A549 (cell line): ENCODE measurements around the gene TCFL5.

Source experiments
- FOSL2 ChIP-seq, 2 experiments: fragments of 450-650 bp in 1 of 2; fragments of >200 bp in 1 of 2; sonication (Bioruptor Twin) in 1 of 2; formaldehyde crosslinking; IDR thresholded peaks; 2 replicates each; pipeline versions ENCODE4 v1.5.0 to v1.6.1; 2016 to 2020; ENCODE audit warnings: mild to moderate bottlenecking in 1 of 2, moderate library complexity in 1 of 2
- MYC ChIP-seq: IDR thresholded peaks from 2 replicates; pipeline ENCODE4 v1.6.1; 2012; ENCODE audit warnings: mild to moderate bottlenecking, inconsistent platforms, low read length, improper control_type of control experiment, borderline replicate concordance
- NFE2L2 ChIP-seq: fragments of 150-350 bp; conservative IDR thresholded peaks from 2 replicates; pipeline ENCODE4 v1.6.1; 2014; ENCODE audit warnings: low read length
- POLR2A ChIP-seq: IDR thresholded peaks from 2 replicates; pipeline ENCODE4 v1.6.1; 2012; ENCODE audit warnings: mild to moderate bottlenecking, low read length
- TF ChIP-seq, protein P1 (sequence below): fragments of 450-650 bp; IDR thresholded peaks from 2 replicates; pipeline ENCODE4 v1.6.1; 2014; ENCODE audit warnings: antibody characterized with exemption
- TF ChIP-seq, protein P2 (sequence below): fragments of 150-350 bp; IDR thresholded peaks from 2 replicates; pipeline ENCODE4 v1.6.1; 2014; ENCODE audit warnings: low read depth, mild to moderate bottlenecking, low read length
- TF ChIP-seq, protein P3 (sequence below): fragments of >200 bp; sonication (Bioruptor Twin); formaldehyde crosslinking; IDR thresholded peaks from 3 replicates; pipeline ENCODE4 v1.5.1; 2016
- TF ChIP-seq, protein P4 (sequence below): fragments of >200 bp; sonication (Bioruptor Twin); formaldehyde crosslinking; IDR thresholded peaks from 3 replicates; pipeline ENCODE4 v1.6.1; 2016

DNA sequence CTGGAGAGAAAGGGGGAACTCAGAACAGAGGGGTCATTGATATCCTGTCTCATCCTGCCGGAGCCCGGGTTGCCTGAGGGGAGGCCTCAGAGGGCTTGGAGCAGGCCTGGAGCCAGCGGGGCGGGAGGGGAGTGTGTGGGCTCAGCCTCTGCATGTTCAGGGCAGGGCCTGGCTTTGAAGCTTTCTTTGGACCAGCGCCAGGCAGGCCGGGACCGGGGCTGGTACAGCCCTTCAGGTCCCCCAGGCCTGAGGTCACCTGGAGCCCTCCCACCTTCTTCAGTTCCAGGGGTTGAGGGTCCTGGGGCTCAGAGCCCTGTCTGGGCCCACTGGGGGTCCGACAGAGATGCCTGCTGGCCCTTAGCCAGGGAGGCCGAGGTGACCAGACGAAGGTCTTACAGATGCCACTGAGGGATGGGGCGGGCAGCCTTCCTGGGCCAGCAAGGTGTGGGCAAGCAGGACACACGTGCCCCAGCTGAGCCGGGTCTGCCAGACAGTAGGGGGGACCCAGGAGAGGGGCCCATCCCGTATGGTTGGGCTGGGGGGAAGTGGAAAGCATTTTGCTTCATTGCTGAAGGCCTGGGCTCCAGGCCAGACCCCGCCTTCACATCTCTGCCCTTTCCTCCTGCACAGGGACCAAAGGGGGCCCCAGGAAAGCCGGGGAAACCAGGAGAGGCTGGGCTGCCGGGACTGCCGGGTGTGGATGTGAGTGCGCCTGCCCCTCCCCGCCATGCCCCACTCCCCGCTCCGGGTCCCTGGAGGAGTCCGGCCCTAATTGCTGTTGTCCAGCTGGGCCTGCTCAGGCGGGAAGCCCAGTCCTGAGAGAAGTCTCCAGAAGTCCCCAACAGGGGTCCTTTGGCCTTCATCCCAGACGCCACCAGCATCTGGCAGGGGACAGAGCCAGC lies 42.8 kb downstream of the TCFL5 start:
- TF ChIP-seq POLR2A (no peak), FOSL2 (IDR thresholded peaks at IDR 0.05) (no peak), FOSL2 (CRISPR knock-in tag; IDR thresholded peaks at IDR 0.05) (no peak), MYC (no peak), NFE2L2 (no peak)
- TF ChIP-seq, protein P1, sequence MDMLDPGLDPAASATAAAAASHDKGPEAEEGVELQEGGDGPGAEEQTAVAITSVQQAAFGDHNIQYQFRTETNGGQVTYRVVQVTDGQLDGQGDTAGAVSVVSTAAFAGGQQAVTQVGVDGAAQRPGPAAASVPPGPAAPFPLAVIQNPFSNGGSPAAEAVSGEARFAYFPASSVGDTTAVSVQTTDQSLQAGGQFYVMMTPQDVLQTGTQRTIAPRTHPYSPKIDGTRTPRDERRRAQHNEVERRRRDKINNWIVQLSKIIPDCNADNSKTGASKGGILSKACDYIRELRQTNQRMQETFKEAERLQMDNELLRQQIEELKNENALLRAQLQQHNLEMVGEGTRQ, result no peak
- TF ChIP-seq, protein P2, sequence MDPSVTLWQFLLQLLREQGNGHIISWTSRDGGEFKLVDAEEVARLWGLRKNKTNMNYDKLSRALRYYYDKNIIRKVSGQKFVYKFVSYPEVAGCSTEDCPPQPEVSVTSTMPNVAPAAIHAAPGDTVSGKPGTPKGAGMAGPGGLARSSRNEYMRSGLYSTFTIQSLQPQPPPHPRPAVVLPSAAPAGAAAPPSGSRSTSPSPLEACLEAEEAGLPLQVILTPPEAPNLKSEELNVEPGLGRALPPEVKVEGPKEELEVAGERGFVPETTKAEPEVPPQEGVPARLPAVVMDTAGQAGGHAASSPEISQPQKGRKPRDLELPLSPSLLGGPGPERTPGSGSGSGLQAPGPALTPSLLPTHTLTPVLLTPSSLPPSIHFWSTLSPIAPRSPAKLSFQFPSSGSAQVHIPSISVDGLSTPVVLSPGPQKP, result no peak
- TF ChIP-seq, protein P3, sequence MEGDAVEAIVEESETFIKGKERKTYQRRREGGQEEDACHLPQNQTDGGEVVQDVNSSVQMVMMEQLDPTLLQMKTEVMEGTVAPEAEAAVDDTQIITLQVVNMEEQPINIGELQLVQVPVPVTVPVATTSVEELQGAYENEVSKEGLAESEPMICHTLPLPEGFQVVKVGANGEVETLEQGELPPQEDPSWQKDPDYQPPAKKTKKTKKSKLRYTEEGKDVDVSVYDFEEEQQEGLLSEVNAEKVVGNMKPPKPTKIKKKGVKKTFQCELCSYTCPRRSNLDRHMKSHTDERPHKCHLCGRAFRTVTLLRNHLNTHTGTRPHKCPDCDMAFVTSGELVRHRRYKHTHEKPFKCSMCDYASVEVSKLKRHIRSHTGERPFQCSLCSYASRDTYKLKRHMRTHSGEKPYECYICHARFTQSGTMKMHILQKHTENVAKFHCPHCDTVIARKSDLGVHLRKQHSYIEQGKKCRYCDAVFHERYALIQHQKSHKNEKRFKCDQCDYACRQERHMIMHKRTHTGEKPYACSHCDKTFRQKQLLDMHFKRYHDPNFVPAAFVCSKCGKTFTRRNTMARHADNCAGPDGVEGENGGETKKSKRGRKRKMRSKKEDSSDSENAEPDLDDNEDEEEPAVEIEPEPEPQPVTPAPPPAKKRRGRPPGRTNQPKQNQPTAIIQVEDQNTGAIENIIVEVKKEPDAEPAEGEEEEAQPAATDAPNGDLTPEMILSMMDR, result no peak
- TF ChIP-seq, protein P4, sequence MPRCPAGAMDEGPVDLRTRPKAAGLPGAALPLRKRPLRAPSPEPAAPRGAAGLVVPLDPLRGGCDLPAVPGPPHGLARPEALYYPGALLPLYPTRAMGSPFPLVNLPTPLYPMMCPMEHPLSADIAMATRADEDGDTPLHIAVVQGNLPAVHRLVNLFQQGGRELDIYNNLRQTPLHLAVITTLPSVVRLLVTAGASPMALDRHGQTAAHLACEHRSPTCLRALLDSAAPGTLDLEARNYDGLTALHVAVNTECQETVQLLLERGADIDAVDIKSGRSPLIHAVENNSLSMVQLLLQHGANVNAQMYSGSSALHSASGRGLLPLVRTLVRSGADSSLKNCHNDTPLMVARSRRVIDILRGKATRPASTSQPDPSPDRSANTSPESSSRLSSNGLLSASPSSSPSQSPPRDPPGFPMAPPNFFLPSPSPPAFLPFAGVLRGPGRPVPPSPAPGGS, result no peak
